HG03045 (cell line): Measurements from ENCODE around the gene KBTBD12.

Experiments
- ATAC-seq: cut with Tn5 transposase; IDR thresholded peaks from one replicate; pipeline ENCODE4 v1.9.1; 2021; ENCODE audit warnings: mild to moderate bottlenecking, moderate library complexity; ENCODE audit not compliant: unreplicated experiment

Gene KBTBD12

DNA sequence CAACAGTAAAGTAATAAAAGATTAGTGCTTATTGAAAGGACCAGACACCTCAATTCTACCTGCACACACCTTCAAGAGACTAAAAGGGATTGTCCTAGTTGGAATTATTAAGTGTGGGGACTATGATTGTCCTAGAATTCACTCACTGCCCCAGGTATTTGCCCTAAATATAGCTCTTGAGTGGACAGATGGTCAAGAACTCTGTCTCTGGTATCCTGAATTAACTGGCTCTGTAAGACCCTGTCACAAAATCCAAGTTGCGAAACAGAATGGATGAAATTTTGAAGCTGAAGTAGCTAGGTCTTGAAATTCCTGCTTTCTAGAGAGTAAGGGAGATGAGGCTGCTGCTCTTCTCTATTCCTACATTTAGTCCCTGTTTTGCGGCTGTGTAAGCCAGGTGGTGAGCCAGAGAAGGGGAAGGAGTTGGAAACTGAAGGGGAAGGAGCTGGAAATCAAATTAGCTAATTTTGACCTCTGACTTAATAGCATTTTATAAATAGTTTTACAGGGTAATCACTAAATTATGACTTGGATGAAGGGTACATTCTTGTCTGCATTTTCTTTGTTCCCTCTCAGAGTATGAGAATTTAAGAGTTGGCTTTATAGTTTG, 34.5 kb downstream of the KBTBD12 start:
- ATAC-seq: no peak

GRCh38 chr3:127951276-127951675, 36.2 kb downstream of the KBTBD12 start:
- no peak for ATAC-seq

- no peak for ATAC-seq
Measured at GRCh38 chr3:127953091-127954035, 38.3 kb downstream of the KBTBD12 start.

- no peak for ATAC-seq
Measured at GRCh38 chr3:127954640-127955039, 39.6 kb downstream of the KBTBD12 start.

- ATAC-seq: no peak
Measured at GRCh38 chr3:127955728-127956127, 40.7 kb downstream of the KBTBD12 start.

DNA sequence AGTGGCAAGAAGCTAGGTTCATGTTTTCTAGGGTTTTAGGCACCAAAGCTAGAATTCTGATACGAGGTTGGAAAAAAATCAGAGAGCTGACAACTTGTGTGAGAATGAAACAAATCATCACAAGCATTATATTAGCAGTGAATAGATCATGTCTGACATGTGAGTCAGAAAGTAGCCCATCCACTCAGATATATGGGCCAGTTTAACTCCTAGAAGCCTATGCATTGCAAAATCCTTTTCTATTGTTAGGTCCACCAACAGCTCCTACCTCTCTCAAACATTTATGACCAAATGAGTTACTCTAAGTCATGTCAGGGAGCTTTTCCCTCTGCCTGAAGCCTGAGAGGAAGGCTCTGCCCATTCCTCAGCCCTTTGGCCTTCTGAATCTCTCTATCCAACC, 44.0 kb downstream of the KBTBD12 start:
- ATAC-seq: no peak

GRCh38 chr3:127959873-127960272, 44.8 kb downstream of the KBTBD12 start:
- ATAC-seq: no peak

- ATAC-seq: no peak
Measured at GRCh38 chr3:127960421-127960965, 45.5 kb downstream of the KBTBD12 start.

GRCh38 chr3:127961124-127961523, 46.1 kb downstream of the KBTBD12 start:
- no peak for ATAC-seq

- no peak for ATAC-seq
Measured at GRCh38 chr3:127961963-127962362, 46.9 kb downstream of the KBTBD12 start.

- no peak for ATAC-seq
Measured at GRCh38 chr3:127962937-127963336, 47.9 kb downstream of the KBTBD12 start.

- ATAC-seq: no peak
Measured at GRCh38 chr3:127964053-127964452, 49.0 kb downstream of the KBTBD12 start.

- ATAC-seq: no peak
Measured at GRCh38 chr3:127964816-127965215, 49.8 kb downstream of the KBTBD12 start.

DNA sequence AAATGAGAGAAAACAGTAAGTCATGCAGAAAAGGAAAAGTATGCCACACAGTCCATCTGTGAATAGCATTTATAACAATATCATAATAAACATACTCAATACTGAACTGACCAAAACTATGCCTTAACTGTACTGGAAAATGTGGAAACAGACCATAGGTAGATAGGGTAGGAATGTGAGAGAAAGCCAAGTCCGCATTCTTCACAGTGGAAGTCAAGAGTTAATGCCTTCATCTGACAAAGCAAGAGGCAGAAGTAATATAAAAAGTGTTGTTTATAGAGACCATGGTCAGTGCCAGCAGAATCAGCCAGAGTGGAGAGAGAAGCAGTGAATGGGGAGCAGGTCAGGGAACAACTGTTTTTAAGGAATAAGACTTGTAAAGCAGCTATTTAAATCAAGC, 52.3 kb downstream of the KBTBD12 start:
- ATAC-seq: no peak

DNA sequence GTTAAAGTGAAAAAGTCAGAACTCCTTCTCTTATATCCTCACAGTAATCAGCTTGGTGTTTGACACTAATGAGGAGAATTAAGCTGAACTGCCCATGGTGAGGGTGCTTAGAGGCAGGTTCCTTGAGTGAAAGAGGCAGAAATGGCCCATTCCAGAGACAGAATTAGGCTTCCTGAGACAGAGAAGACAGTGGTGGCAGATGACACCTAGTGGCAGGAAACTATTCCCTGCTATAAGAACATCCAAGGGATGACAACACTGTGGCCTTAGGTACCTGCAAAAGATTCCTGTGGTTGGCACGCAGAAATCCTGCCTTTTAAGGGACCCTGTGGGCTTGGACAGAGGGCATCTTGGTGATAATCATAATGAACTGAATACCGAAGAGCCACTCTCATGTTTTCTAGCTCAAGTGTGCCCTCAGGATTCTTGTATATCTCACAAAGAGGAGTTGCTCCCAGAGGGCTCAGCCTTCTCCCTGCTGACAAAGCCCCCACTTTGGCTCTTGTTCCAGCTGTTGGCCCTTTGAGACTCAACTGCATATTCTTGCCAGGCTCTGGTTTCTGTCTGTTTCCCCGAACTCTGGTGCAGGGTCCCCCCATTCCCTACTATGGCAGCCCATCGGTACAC, 56.0 kb downstream of the KBTBD12 start:
- ATAC-seq: peak; percentile 57

DNA sequence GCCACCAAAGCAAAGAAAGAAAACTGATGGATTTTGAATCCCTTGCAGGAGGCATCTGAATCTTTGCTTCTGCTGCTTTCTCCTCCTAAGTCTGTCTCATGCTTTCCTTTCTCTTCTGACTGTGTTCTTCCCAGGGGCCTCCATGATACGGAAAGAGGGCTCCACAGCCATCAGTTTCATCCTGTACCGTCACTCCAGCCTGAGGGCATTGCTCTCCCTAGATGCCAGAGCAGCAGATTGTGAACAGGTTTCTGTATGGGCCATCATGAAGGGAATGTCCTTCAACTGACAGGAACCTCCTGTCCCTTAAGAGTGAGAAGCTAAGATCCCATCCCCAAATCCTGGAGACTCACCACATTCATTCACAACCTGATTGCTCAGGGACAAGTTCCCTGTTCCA, 59.2 kb downstream of the KBTBD12 start:
- ATAC-seq: no peak

GRCh38 chr3:127975153-127976029, 60.4 kb downstream of the KBTBD12 start:
- no peak for ATAC-seq

DNA sequence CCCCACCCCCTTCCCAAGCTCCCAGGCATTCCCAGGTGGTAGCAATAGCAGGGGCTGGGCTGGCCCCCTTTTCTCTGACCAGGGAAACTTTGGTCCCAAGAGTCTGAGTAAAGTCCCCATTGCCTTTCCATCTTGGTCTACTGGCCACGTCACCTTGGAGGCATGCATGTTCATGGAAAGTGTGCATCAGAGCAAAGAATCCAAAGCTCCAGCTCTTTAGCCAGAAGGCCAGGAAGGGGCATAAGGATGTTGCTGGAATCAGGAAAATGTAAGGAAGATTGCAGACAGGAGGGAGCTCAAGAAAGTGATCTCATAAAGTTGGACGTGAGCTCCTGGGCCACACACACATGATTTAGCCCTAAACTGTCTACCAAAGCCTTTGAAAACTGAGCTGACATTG, 63.6 kb downstream of the KBTBD12 start:
- no peak for ATAC-seq

DNA sequence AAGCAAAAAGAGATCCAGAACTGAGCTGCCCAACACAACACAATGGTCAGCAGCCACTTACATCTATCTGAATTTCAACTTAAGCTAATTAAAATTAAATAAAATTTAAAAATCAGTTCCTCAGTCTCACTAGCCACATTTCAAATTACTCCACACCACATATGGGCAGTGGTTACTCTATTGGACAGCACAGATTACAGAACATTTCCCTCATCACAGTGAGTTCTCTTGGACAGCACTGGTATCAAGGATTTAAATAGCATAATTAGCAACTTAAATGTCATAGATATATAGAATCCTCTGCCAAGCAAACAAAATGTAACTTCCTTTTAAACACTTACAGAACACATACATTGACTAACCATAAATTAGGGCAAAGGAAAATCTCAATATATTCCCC, 64.4 kb downstream of the KBTBD12 start:
- no peak for ATAC-seq

- no peak for ATAC-seq
Measured at GRCh38 chr3:127981097-127981496, 66.1 kb downstream of the KBTBD12 start.

GRCh38 chr3:127982155-127982554, 67.1 kb downstream of the KBTBD12 start:
- no peak for ATAC-seq
